Neural progenitor cell (in vitro differentiated cells): ENCODE data around the gene NCAM1. TPM values are rescaled to one million over a fixed set of nuclear protein-coding genes. Genes with fewer than 3 reads are reported as not detected.

Experiments used
- DNase-seq: peaks from one replicate; pipeline ENCODE4 v3.0.0-alpha.2; 2016; ENCODE audit warnings: low spot score
- H2AFZ ChIP-seq: fragments of 200-600 bp; sonication (generic); replicated peaks from 2 replicates; pipeline ENCODE4 v1.6.1; 2016; ENCODE audit warnings: antibody characterized with exemption
- H3F3A ChIP-seq: fragments of 200-600 bp; sonication (generic); 2 replicates; pipeline ENCODE4 v1.6.1; 2016; ENCODE audit warnings: antibody characterized with exemption, low read depth
- H3K27ac ChIP-seq: fragments of 200-600 bp; sonication (generic); 2 replicates; pipeline ENCODE4 v1.5.1; 2016; ENCODE audit warnings: mild to moderate bottlenecking
- H3K27me3 ChIP-seq: fragments of 200-600 bp; sonication (generic); 2 replicates; pipeline ENCODE4 v1.6.1; 2016; ENCODE audit warnings: mild to moderate bottlenecking, moderate library complexity
- H3K36me3 ChIP-seq: fragments of 200-600 bp; sonication (generic); 2 replicates; pipeline ENCODE4 v1.5.1; 2016
- H3K4me1 ChIP-seq: fragments of 200-600 bp; sonication (generic); 2 replicates; pipeline ENCODE4 v1.6.1; 2016; ENCODE audit warnings: mixed run types
- H3K4me2 ChIP-seq: fragments of 200-600 bp; sonication (generic); 2 replicates; pipeline ENCODE4 v1.6.1; 2016
- H3K4me3 ChIP-seq: fragments of 200-600 bp; sonication (generic); 2 replicates; pipeline ENCODE4 v1.5.1; 2016
- H3K79me2 ChIP-seq: fragments of 200-600 bp; sonication (generic); 2 replicates; pipeline ENCODE4 v1.6.1; 2016; ENCODE audit warnings: low read depth
- H3K9ac ChIP-seq: fragments of 200-600 bp; sonication (generic); 2 replicates; pipeline ENCODE4 v1.6.1; 2016
- H3K9me3 ChIP-seq: fragments of 200-600 bp; sonication (generic); 2 replicates; pipeline ENCODE4 v1.5.1; 2016; ENCODE audit warnings: low read depth
- H4K20me1 ChIP-seq: fragments of 200-600 bp; sonication (generic); 2 replicates; pipeline ENCODE4 v1.6.1; 2016; ENCODE audit warnings: low read depth
- H3K27ac Mint-ChIP-seq: 3 replicates; pipeline ENCODE4 v1.8.0; 2021; ENCODE audit warnings: mixed read lengths
- H3K27me3 Mint-ChIP-seq: 2 replicates; pipeline ENCODE4 v1.8.0; 2022; ENCODE audit warnings: low read depth, mild to moderate bottlenecking, inconsistent platforms, moderate library complexity, mixed read lengths; ENCODE audit not compliant: insufficient read depth
- H3K36me3 Mint-ChIP-seq: 3 replicates; pipeline ENCODE4 v1.8.0; 2021; ENCODE audit warnings: mixed read lengths
- H3K4me1 Mint-ChIP-seq: 3 replicates; pipeline ENCODE4 v1.8.0; 2021; ENCODE audit warnings: mixed read lengths
- H3K4me3 Mint-ChIP-seq: 3 replicates; pipeline ENCODE4 v1.8.0; 2021; ENCODE audit warnings: mild to moderate bottlenecking, moderate library complexity, mixed read lengths
- H3K9me3 Mint-ChIP-seq: 3 replicates; pipeline ENCODE4 v1.8.0; 2020; ENCODE audit warnings: mixed read lengths
- CTCF ChIP-seq: fragments of 200-600 bp; sonication (generic); IDR thresholded peaks from 2 replicates; pipeline ENCODE4 v1.5.1; 2017; ENCODE audit warnings: antibody characterized with exemption, mild to moderate bottlenecking
- EZH2 ChIP-seq: fragments of 200-600 bp; sonication (generic); IDR thresholded peaks from 2 replicates; pipeline ENCODE4 v1.6.1; 2017; ENCODE audit warnings: antibody characterized with exemption, mild to moderate bottlenecking, moderate library complexity
- EZH2phosphoT487 ChIP-seq: fragments of 200-600 bp; sonication (generic); IDR thresholded peaks from 2 replicates; pipeline ENCODE4 v1.6.1; 2017; ENCODE audit warnings: antibody characterized with exemption
- total RNA-seq: library from RNA; depleted of rRNA; stranded (reverse); fragments of >200 nt; gene quantifications from 2 replicates; pipeline ENCODE4 v1.2.3, GENCODE V29; 2015; ENCODE audit warnings: low replicate concordance

The NCAM1 gene
- total RNA-seq, 1 donor from 2014 or later, result 17.5 TPM

GRCh38 chr11:113057038-113057437 is 95.8 kb downstream of the NCAM1 start:
- Mint-ChIP-seq H3K4me1 (no peaks in the 10 kb centered on the region), H3K36me3 (no peaks in the 10 kb centered on the region), H3K4me3 (no peak overlapping the region), H3K27me3 (no peaks in the 10 kb centered on the region), H3K9me3 (no peaks in the 10 kb centered on the region), H3K27ac (no peak overlapping the region)
- H3K36me3 ChIP-seq, result no peaks in the 10 kb centered on the region
- no peak overlapping the region for H3K27ac ChIP-seq
- no peak for DNase-seq
- H3K4me3 ChIP-seq, result no peak overlapping the region
- H3K27me3 ChIP-seq, result no peaks in the 10 kb centered on the region
- H3K4me1 ChIP-seq, result no peaks in the 10 kb centered on the region
- no peaks in the 10 kb centered on the region for H3K9me3 ChIP-seq
- no peaks in the 10 kb centered on the region for H3K79me2 ChIP-seq
- no peak overlapping the region for H3K9ac ChIP-seq
- no peak for TF ChIP-seq EZH2
- TF ChIP-seq EZH2phosphoT487, result no peak
- TF ChIP-seq CTCF, result no peak
- no peaks in the 10 kb centered on the region for H3F3A ChIP-seq
- H3K4me2 ChIP-seq, result no peak overlapping the region
- no peak overlapping the region for H2AFZ ChIP-seq
- no peaks in the 10 kb centered on the region for H4K20me1 ChIP-seq

- no peak for TF ChIP-seq EZH2
- no peak for TF ChIP-seq CTCF
- TF ChIP-seq EZH2phosphoT487, result no peak
- DNase-seq, result no peak
These were observed 98.3 kb downstream of the NCAM1 start for GRCh38 chr11:113059548-113059947.

GRCh38 chr11:113065330-113065729 is 104.1 kb downstream of the NCAM1 start:
- no peaks in the 10 kb centered on the region for H3K36me3 Mint-ChIP-seq
- H3K4me3 Mint-ChIP-seq, result no peak overlapping the region
- H3K27me3 Mint-ChIP-seq, result peaks cover 4% of the 10 kb centered on the region
- H3K36me3 ChIP-seq, result no peaks in the 10 kb centered on the region
- H3K9ac ChIP-seq, result no peak overlapping the region
- H3K9me3 Mint-ChIP-seq, result no peaks in the 10 kb centered on the region
- H4K20me1 ChIP-seq, result no peaks in the 10 kb centered on the region
- H3K27me3 ChIP-seq, result no peaks in the 10 kb centered on the region
- no peak overlapping the region for H3K27ac Mint-ChIP-seq
- TF ChIP-seq EZH2 (no peak), CTCF (no peak)
- no peaks in the 10 kb centered on the region for H3F3A ChIP-seq
- H3K4me3 ChIP-seq, result no peak overlapping the region
- DNase-seq, result no peak
- H3K4me1 ChIP-seq, result no peaks in the 10 kb centered on the region
- H3K79me2 ChIP-seq, result no peaks in the 10 kb centered on the region
- H3K4me2 ChIP-seq, result no peak overlapping the region
- no peaks in the 10 kb centered on the region for H3K4me1 Mint-ChIP-seq
- no peak overlapping the region for H3K27ac ChIP-seq
- H2AFZ ChIP-seq, result no peak overlapping the region
- no peaks in the 10 kb centered on the region for H3K9me3 ChIP-seq

More at GRCh38 chr11:113059548-113059947, 98.3 kb downstream of the NCAM1 start:
- no peak overlapping the region for H3K4me3 ChIP-seq
- peaks cover 2% of the 10 kb centered on the region for H3K27me3 Mint-ChIP-seq
- H3K9me3 Mint-ChIP-seq, result no peaks in the 10 kb centered on the region
- no peaks in the 10 kb centered on the region for H3K4me1 Mint-ChIP-seq
- no peaks in the 10 kb centered on the region for H4K20me1 ChIP-seq
- H3K4me1 ChIP-seq, result no peaks in the 10 kb centered on the region
- H3K36me3 Mint-ChIP-seq, result no peaks in the 10 kb centered on the region
- no peak overlapping the region for H3K27ac ChIP-seq
- H3F3A ChIP-seq, result no peaks in the 10 kb centered on the region
- H3K9ac ChIP-seq, result no peak overlapping the region
- H3K4me3 Mint-ChIP-seq, result no peak overlapping the region
- H3K27ac Mint-ChIP-seq, result no peak overlapping the region
- H3K4me2 ChIP-seq, result no peak overlapping the region
- no peaks in the 10 kb centered on the region for H3K36me3 ChIP-seq
- H2AFZ ChIP-seq, result no peak overlapping the region
- H3K27me3 ChIP-seq, result no peaks in the 10 kb centered on the region
- no peaks in the 10 kb centered on the region for H3K9me3 ChIP-seq
- no peaks in the 10 kb centered on the region for H3K79me2 ChIP-seq
